Muscle of leg (tissue), 11 donors: Measurements from ENCODE around the gene B4GALT4. TPM values are rescaled to one million over a fixed set of nuclear protein-coding genes. Genes with fewer than 3 reads are reported as not detected.
A peak's percentile ranks its signal among the peaks of the same experiment; 100 is the strongest.
"Not testable (repeated sequence)": the region's sequence is repeated elsewhere in the genome, so short reads cannot be mapped to it uniquely, and the experiment has no call there.

Experiments used
- DNase-seq: peaks from one replicate; pipeline ENCODE4 v3.0.0; 2013
- H3K27ac ChIP-seq: one replicate; pipeline ENCODE4 v1.5.1; 2013; ENCODE audit warnings: mild to moderate bottlenecking, low read length, control low read depth
- H3K27me3 ChIP-seq: one replicate; pipeline ENCODE4 v1.6.1; 2013; ENCODE audit warnings: low read length; ENCODE audit not compliant: control insufficient read depth, insufficient read depth
- H3K36me3 ChIP-seq: one replicate; pipeline ENCODE4 v1.6.1; 2013; ENCODE audit warnings: low read length; ENCODE audit not compliant: control insufficient read depth, insufficient read depth
- H3K4me1 ChIP-seq: one replicate; pipeline ENCODE4 v1.6.1; 2013; ENCODE audit warnings: low read length; ENCODE audit not compliant: control insufficient read depth, insufficient read depth
- H3K4me3 ChIP-seq: one replicate; pipeline ENCODE4 v1.5.1; 2013; ENCODE audit warnings: low read length, control low read depth
- H3K9me3 ChIP-seq: replicated peaks from 2 replicates; pipeline ENCODE4 v1.6.1; 2013; ENCODE audit warnings: low read depth, low read length; ENCODE audit not compliant: control insufficient read depth
- WGBS: methylation state at CpG from one replicate; pipeline ENCODE4 v1.1.5; 2013; ENCODE audit warnings: missing lambda C conversion rate; ENCODE audit not compliant: insufficient coverage; 5-methylcytosine and 5-hydroxymethylcytosine counted together
- polyA plus RNA-seq, 8 donors: library from polyadenylated mRNA; unstranded; fragments of 120-200 nt; gene quantifications; one replicate each; pipeline versions ENCODE4 v1.2.1 to v1.2.3, GENCODE V29; 2013; ENCODE audit warnings: inconsistent platforms in 1 of 8, low replicate concordance in 1 of 8; ENCODE audit not compliant: insufficient read length in 8 of 8, insufficient read depth in 1 of 8
- total RNA-seq: library from RNA; stranded (reverse); fragments of 120-200 nt; gene quantifications from one replicate; pipeline ENCODE4 v1.2.4, GENCODE V29; 2013

Gene B4GALT4
- total and polyA plus RNA-seq, 9 donors = 9.9 to 16.7 (median 11.7) TPM

DNA sequence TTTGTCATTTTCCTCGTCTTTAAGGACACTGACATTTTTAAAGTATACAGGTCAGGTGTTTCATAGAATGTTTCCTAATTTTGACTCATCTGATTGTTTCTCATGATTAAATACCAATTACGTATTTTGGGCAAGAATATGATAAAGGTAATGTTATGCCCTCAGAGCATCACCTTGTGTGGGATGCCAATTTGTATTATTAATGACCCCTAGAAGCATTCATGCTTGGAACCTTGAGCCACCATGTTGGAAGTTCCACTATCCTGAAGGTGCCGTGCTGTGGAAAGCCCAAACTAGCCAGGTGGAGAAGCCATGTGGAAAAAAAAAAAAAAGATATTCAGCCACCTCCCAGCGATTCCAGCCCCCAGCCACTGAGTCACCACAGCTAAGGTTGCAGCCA lies 19.1 kb upstream of the B4GALT4 start:
- Histone ChIP-seq H3K27ac (no peak overlapping the region), H3K27me3 (no peaks in the 10 kb centered on the region), H3K4me1 (no peaks in the 10 kb centered on the region), H3K9me3 (no peaks in the 10 kb centered on the region), H3K36me3 (no peaks in the 10 kb centered on the region), H3K4me3 (no peak overlapping the region)
- DNase-seq = no peak
- no CpG with 5 or more reads among the region's 4 CpGs for WGBS

DNA sequence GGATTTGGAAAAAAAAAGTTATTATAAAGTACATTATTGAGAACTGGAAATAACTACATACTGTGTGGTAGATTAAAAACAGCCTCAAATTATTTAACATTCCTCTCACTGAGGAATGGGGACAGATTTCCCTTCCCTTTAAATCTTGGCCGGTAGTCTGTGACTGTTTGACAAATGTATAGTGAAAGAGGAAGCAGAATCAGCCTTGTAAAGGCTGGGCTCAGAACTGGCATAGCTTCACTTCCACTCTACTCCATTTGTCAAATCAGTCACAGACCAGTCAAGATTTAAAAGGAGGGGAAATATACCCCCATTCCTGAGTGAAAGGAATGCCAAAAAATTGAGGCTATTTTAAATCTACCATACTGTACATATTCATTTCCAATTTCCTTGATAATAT lies 18.2 kb upstream of the B4GALT4 start:
- Histone ChIP-seq H3K9me3 (no peaks in the 10 kb centered on the region), H3K27ac (no peak overlapping the region), H3K27me3 (no peaks in the 10 kb centered on the region), H3K36me3 (no peaks in the 10 kb centered on the region), H3K4me1 (no peaks in the 10 kb centered on the region), H3K4me3 (no peak overlapping the region)
- DNase-seq = peak; percentile 48
- WGBS = no CpG with 5 or more reads among the region's 1 CpG

DNA sequence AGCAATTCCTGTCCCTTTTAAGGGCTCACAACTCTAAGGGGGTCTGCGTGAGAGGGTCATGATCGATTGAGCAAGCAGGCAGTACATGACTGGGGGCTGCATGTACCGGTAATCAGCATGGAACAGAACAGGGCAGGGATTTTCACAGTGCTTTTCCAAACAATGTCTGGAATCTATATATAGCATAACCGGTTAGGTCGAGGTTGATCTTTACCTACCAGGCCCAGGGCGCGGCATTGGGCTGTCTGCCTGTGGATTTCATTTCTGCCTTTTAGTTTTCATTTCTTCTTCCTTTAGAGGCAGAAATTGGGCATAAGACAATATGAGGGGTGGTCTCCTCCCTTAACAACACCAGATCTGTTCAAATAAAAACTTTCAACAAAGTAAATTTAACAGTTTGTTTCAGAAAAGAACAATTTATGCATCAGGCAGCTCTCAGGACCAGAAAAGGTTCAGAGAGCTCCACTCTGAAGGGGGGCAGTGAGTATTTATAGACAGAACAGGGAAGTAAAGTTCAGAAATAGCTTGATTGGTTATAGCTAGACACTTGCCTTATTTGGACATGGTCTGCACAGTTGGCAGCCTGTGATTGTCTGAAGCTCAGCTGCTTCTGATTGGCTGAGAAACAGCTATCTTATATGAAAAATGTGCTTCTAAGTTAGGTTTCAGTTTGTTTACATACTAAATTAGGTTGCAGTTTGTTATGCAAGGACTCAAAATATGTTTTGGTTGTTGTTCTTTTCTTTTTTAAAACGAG lies 17.2 kb upstream of the B4GALT4 start:
- DNase-seq = peak; percentile 44
- no peak overlapping the region for H3K27ac ChIP-seq
- 100% methylated on average over 3 of the region's 8 CpGs for WGBS

DNA sequence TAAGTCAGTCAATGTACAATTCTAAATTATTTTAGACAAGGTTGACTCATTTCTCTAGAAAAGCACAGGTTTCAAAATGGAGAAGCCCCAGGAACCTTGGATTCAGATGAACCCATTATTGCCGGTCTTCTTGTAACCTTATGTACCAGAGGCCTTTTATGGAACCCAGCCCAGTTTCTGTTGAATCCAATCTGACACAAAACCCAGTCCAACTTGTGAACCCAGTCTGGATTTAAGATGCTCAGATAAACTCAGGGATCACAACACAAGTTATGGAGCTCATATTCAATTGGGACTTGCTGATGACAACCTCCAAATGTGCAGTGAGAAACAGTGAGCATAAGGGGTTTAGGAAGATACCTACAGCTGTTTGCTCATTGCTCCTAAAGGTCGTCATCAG lies 16.4 kb upstream of the B4GALT4 start:
- no peak overlapping the region for H3K4me3 ChIP-seq
- H3K4me1 ChIP-seq = no peaks in the 10 kb centered on the region
- no peaks in the 10 kb centered on the region for H3K36me3 ChIP-seq
- H3K9me3 ChIP-seq = no peaks in the 10 kb centered on the region
- DNase-seq = no peak
- WGBS = 54% methylated on average over 2 of the region's 2 CpGs
- H3K27ac ChIP-seq = no peak overlapping the region
- H3K27me3 ChIP-seq = no peaks in the 10 kb centered on the region

More for the DNA sequence above, 17.2 kb upstream of the B4GALT4 start:
- no peak overlapping the region for H3K4me3 ChIP-seq
- no peaks in the 10 kb centered on the region for H3K36me3 ChIP-seq
- no peaks in the 10 kb centered on the region for H3K27me3 ChIP-seq
- H3K4me1 ChIP-seq = no peaks in the 10 kb centered on the region
- no peaks in the 10 kb centered on the region for H3K9me3 ChIP-seq

DNA sequence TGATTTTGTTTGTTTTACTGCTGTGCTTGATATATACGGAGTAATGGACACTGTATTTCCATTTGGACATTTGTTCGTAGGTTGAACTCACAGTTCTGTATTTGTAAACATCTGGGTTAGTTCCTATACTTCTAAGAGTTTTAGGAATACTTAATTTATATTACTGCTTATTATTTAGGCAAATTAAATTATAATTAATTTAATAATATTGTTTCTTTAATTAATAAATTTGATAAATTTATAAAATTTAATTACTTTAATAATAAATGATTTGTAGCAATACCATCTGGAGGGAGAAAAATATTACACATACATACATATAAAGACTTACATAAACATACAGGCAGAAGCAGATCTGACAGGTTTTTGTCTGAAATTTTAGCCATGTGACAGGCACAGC lies 14.5 kb upstream of the B4GALT4 start:
- Histone ChIP-seq H3K4me1 (no peaks in the 10 kb centered on the region), H3K27me3 (no peaks in the 10 kb centered on the region), H3K4me3 (no peak overlapping the region), H3K9me3 (no peaks in the 10 kb centered on the region), H3K36me3 (no peaks in the 10 kb centered on the region), H3K27ac (no peak overlapping the region)
- DNase-seq = no peak
- WGBS = no CpG with 5 or more reads among the region's 2 CpGs

DNA sequence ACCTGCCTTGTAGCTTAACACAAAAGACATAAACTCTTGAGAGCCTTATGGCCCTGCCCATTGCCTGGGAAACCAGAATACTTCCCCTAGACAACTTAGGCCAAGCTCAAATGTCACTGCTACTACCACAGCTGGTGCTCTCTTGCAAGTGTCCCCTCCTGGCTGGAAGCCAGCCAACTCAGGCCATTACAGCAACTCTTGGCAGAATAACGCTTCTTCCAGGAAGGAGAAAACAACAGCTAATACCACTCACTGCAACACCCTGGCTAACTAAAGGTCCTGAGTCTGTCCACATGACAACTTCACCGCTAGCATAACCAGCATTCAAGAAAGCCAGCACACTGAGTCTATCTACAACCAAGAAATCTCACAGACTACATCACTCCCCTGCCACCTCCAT lies 5.1 kb upstream of the B4GALT4 start:
- no peak overlapping the region for H3K4me3 ChIP-seq
- 43% methylated on average over 1 of the region's 2 CpGs for WGBS
- H3K4me1 ChIP-seq = peaks cover 21% of the 10 kb centered on the region
- no peaks in the 10 kb centered on the region for H3K9me3 ChIP-seq
- H3K27ac ChIP-seq = no peak overlapping the region
- H3K27me3 ChIP-seq = no peaks in the 10 kb centered on the region
- no peaks in the 10 kb centered on the region for H3K36me3 ChIP-seq
- peak; percentile 57 for DNase-seq

DNA sequence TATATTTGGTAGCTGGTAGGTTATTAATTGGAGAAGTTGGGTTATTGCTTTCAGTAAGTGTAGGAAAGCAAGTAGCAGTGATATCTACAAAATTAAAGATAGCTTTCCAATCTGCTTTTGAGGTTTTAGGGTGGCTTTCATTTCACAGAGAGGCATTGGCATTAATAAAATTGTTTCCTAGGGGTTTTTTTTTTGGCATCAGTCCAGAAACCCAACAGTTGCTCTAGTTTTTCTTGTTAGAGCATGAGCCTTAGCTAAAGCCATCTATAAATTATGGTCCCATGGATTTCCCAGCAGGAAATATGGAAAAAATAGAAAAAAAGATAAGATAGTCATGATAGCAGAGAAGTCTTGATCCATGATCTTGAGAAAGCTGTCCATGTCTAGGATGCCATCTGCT lies 3.0 kb upstream of the B4GALT4 start:
- no peak for DNase-seq
- Histone ChIP-seq H3K4me1 (peaks cover 26% of the 10 kb centered on the region), H3K36me3 (no peaks in the 10 kb centered on the region), H3K27ac (no peak overlapping the region), H3K9me3 (no peaks in the 10 kb centered on the region), H3K27me3 (no peaks in the 10 kb centered on the region), H3K4me3 (no peak overlapping the region)

DNA sequence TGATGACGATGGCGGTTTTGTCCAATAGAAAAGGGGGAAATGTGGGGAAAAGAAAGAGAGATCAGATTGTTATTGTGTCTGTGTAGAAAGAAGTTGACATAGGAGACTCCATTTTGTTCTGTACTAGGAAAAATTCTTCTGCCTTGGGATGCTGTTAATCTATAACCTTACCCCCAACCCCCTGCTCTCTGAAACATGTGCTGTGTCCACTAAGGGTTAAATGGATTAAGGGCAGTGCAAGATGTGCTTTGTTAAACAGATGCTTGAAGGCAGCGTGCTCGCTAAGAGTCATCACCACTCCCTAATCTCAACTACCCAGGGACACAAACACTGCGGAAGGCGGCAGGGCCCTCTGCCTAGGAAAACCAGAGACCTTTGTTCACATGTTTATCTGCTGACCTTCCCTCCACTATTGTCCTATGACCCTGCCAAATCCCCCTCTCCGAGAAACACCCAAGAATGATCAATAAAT lies 2.4 kb upstream of the B4GALT4 start:
- H3K4me3 ChIP-seq, H3K9me3 ChIP-seq, H3K27me3 ChIP-seq, DNase-seq, H3K36me3 ChIP-seq, H3K27ac ChIP-seq: not testable (repeated sequence)
- H3K4me1 ChIP-seq = peaks cover 26% of the 10 kb centered on the region
- no CpG with 5 or more reads among the region's 7 CpGs for WGBS

DNA sequence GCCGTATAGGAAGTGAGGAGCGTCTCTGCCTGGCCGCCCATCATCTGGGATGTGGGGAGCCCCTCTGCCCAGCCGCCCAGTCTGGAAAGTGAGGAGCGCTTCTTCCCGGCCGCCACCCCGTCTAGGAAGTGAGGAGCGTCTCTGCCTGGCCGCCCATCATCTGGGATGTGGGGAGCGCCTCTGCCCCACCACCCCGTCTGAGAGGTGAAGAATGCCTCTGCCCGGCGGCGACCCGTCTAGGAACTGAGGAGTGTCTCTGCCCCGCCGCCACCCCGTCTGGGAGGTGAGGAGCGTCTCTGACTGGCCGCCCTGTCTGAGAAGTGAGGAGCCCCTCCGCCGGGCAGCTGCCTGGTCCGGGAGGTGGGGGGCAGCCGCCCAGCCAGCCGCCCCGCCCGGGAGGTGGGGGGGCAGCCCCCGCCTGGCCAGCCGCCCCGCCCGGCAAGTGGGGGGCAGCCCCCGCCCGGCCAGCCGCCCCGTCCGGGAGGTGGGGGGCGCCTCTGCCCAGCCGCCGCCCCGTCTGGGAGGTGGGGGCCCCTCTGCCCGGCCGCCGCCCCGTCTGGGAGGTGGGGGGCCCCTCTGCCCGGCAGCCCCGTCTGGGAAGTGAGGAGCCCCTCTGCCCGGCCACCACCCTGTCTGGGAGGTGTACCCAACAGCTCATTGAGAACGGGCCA lies 1.8 kb upstream of the B4GALT4 start:
- not testable (repeated sequence) for H3K27me3 ChIP-seq, H3K27ac ChIP-seq, H3K36me3 ChIP-seq, DNase-seq, H3K4me3 ChIP-seq, H3K9me3 ChIP-seq
- WGBS = 96% methylated on average over 17 of the region's 49 CpGs
- H3K4me1 ChIP-seq = peaks cover 26% of the 10 kb centered on the region

DNA sequence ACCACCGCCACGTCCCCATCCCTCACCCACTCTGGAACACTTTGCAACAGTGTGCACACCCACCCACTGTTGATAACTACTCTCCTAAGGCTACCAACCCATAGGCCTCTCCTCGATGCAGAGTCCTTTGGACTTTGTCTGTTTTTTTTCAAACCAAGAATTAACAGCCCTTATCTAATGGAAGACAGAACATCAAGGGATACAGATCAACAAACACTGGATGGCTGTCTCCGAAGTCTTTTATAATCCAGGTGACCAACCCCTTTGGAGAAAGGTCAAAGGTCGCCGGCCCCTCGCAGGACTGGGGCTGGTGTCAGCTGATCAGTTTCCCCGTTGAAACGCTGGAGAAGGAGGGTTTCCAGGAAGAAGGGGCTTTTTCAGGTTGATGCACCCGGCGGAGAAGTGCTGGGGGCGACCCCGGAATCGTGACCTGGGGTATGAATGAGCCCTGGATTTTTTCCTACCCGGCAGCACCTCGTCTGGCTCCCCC lies 532 bp downstream of the B4GALT4 start:
- peak overlapping the region; percentile 72 for H3K4me3 ChIP-seq
- H3K9me3 ChIP-seq = no peaks in the 10 kb centered on the region
- peak overlapping the region; percentile 82 for H3K27ac ChIP-seq
- 7% methylated on average over 15 of the region's 16 CpGs for WGBS
- peaks cover 5% of the 10 kb centered on the region for H3K36me3 ChIP-seq
- peak; percentile 59 for DNase-seq
- peaks cover 12% of the 10 kb centered on the region for H3K4me1 ChIP-seq
- no peaks in the 10 kb centered on the region for H3K27me3 ChIP-seq
